MM.1S (cell line): Measurements from ENCODE around the gene IGFBP1.

Source experiments
- DNase-seq: peaks from one replicate; pipeline ENCODE4 v3.0.0-alpha.2; 2015
- H2AFZ ChIP-seq: fragments of 300-600 bp; sonication (generic); 2 replicates; pipeline ENCODE4 v1.6.0; 2016; ENCODE audit warnings: antibody characterized with exemption, low read length
- H3F3A ChIP-seq: fragments of 300-600 bp; sonication (generic); 2 replicates; pipeline ENCODE4 v1.6.1; 2016; ENCODE audit warnings: mild to moderate bottlenecking, antibody characterized with exemption, low read length, moderate library complexity, mixed read lengths; ENCODE audit not compliant: insufficient read depth
- H3K27ac ChIP-seq: fragments of 300-600 bp; sonication (generic); 2 replicates; pipeline ENCODE4 v1.5.1; 2016; ENCODE audit warnings: mild to moderate bottlenecking, low read length
- H3K27me3 ChIP-seq: fragments of 300-600 bp; sonication (generic); replicated peaks from 2 replicates; pipeline ENCODE4 v1.6.0; 2016; ENCODE audit warnings: low read length; ENCODE audit not compliant: insufficient read depth
- H3K36me3 ChIP-seq: fragments of 300-600 bp; sonication (generic); replicated peaks from 2 replicates; pipeline ENCODE4 v1.6.1; 2016; ENCODE audit warnings: mild to moderate bottlenecking, low read length, mixed read lengths; ENCODE audit not compliant: insufficient read depth
- H3K4me1 ChIP-seq: fragments of 300-600 bp; sonication (generic); 2 replicates; pipeline ENCODE4 v1.6.1; 2016; ENCODE audit warnings: low read length, mixed read lengths
- H3K4me2 ChIP-seq: fragments of 300-600 bp; sonication (generic); 2 replicates; pipeline ENCODE4 v1.6.0; 2016; ENCODE audit warnings: low read depth, low read length
- H3K4me3 ChIP-seq: fragments of 300-600 bp; sonication (generic); 2 replicates; pipeline ENCODE4 v1.5.1; 2016; ENCODE audit warnings: low read length, mixed read lengths
- H3K79me2 ChIP-seq: fragments of 300-600 bp; sonication (generic); 2 replicates; pipeline ENCODE4 v1.6.1; 2016; ENCODE audit warnings: mixed run types, low read length, mixed read lengths
- H3K9ac ChIP-seq: fragments of 300-600 bp; sonication (generic); 2 replicates; pipeline ENCODE4 v1.6.1; 2016; ENCODE audit warnings: low read length, mixed read lengths
- H3K9me2 ChIP-seq: fragments of 300-600 bp; sonication (generic); replicated peaks from 2 replicates; pipeline ENCODE4 v1.6.1; 2016; ENCODE audit warnings: mild to moderate bottlenecking, low read length, mixed read lengths; ENCODE audit not compliant: insufficient read depth
- H3K9me3 ChIP-seq: fragments of 300-600 bp; sonication (generic); replicated peaks from 2 replicates; pipeline ENCODE4 v1.6.1; 2016; ENCODE audit warnings: mild to moderate bottlenecking, low read length, mixed read lengths; ENCODE audit not compliant: insufficient read depth
- H4K20me1 ChIP-seq: fragments of 300-600 bp; sonication (generic); 2 replicates; pipeline ENCODE4 v1.6.1; 2016; ENCODE audit warnings: mild to moderate bottlenecking, low read length, moderate library complexity, mixed read lengths; ENCODE audit not compliant: insufficient read depth
- EZH2 ChIP-seq: fragments of 300-600 bp; sonication (generic); optimal IDR thresholded peaks from 2 replicates; pipeline ENCODE3; 2017; ENCODE audit warnings: low read depth, mild to moderate bottlenecking, antibody characterized with exemption, low read length, mixed read lengths
- EZH2phosphoT487 ChIP-seq: fragments of 300-600 bp; sonication (generic); IDR thresholded peaks from 2 replicates; pipeline ENCODE4 v1.6.1; 2018; ENCODE audit warnings: antibody characterized with exemption, low read length
- TF ChIP-seq, protein P1 (sequence below): fragments of 300-600 bp; sonication (generic); IDR thresholded peaks from 2 replicates; pipeline ENCODE4 v1.5.1; 2016; ENCODE audit warnings: antibody characterized with exemption, low read length, mixed read lengths

The IGFBP1 gene

DNA sequence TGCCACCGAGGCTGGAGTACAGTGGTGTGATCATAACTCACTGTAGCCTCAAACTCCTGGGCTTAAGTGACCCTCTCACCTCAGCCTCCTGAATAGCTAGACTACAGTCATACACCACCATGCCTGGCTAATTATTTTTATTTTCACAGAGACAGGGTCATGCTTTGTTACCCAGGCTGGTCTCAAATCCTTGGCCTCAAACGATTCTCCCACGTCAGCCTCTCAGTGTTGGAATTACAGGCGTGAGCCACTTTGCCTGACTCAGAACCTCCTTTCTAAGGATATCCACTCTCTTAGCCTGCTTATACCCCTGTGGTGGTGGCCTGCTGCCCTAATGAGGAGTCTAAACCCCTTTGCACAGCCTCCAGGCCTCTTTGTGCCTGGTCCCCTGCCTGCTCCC lies 4.2 kb upstream of the IGFBP1 start:
- Histone ChIP-seq H3K4me3 (no peak overlapping the region), H3K9ac (no peak overlapping the region), H3K27me3 (no peaks in the 10 kb centered on the region), H3K4me2 (no peak overlapping the region), H3K9me3 (no peaks in the 10 kb centered on the region), H3K27ac (no peak overlapping the region), H3K9me2 (no peaks in the 10 kb centered on the region), H3K79me2 (no peaks in the 10 kb centered on the region), H3F3A (no peaks in the 10 kb centered on the region), H3K4me1 (no peaks in the 10 kb centered on the region), H3K36me3 (no peaks in the 10 kb centered on the region), H2AFZ (no peak overlapping the region), H4K20me1 (no peaks in the 10 kb centered on the region)
- no peak for DNase-seq
- no peak for TF ChIP-seq EZH2phosphoT487

- Histone ChIP-seq H4K20me1 (no peaks in the 10 kb centered on the region), H3K9me2 (no peaks in the 10 kb centered on the region), H2AFZ (no peak overlapping the region), H3K4me2 (no peak overlapping the region), H3K9me3 (no peaks in the 10 kb centered on the region), H3K27ac (no peak overlapping the region), H3K27me3 (no peaks in the 10 kb centered on the region), H3K36me3 (no peaks in the 10 kb centered on the region), H3K4me3 (no peak overlapping the region), H3F3A (no peaks in the 10 kb centered on the region), H3K79me2 (no peaks in the 10 kb centered on the region), H3K4me1 (no peaks in the 10 kb centered on the region), H3K9ac (no peak overlapping the region)
- TF ChIP-seq EZH2phosphoT487 (no peak), EZH2 (no peak)
- TF ChIP-seq, protein P1, sequence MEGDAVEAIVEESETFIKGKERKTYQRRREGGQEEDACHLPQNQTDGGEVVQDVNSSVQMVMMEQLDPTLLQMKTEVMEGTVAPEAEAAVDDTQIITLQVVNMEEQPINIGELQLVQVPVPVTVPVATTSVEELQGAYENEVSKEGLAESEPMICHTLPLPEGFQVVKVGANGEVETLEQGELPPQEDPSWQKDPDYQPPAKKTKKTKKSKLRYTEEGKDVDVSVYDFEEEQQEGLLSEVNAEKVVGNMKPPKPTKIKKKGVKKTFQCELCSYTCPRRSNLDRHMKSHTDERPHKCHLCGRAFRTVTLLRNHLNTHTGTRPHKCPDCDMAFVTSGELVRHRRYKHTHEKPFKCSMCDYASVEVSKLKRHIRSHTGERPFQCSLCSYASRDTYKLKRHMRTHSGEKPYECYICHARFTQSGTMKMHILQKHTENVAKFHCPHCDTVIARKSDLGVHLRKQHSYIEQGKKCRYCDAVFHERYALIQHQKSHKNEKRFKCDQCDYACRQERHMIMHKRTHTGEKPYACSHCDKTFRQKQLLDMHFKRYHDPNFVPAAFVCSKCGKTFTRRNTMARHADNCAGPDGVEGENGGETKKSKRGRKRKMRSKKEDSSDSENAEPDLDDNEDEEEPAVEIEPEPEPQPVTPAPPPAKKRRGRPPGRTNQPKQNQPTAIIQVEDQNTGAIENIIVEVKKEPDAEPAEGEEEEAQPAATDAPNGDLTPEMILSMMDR: no peak
- DNase-seq: no peak
Measured at GRCh38 chr7:45885264-45885882, 2.9 kb upstream of the IGFBP1 start.

DNA sequence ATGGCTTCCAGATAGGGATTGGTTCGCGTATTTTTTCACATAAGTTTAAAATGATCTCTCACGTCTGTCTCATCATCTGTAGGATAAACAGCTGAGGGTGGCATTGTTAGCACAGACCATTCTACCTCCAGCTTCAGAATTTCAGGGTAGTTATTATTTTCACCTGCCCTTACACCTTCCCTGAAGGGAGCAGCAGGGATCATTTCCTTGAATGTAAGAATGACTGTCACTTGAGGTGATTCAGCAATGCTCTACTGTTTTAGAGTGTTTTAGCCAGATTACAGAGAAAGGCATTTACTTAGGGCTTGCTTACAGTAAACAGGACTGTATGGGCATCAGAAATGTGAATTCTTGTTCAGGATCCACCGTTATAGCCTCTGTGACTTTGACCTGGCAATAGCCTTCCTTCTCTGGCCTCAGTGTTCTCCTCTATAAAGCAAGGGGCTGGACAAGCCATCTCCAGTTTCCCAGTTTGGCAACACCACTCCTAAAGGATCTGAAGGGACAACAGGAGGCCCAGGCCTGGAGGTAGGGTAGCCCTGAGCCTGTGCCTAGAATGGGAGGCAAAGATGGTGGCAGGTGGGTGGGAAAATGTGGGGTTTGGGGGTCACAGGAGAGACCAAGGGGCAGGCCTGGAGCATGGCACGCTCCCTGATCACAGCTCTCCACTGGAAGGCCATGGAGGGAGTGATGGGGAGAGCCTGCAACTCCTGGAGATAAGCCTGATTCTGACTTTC lies 1.2 kb upstream of the IGFBP1 start:
- no peak overlapping the region for H2AFZ ChIP-seq
- H3K27me3 ChIP-seq: no peaks in the 10 kb centered on the region
- H3K4me1 ChIP-seq: no peaks in the 10 kb centered on the region
- no peaks in the 10 kb centered on the region for H3K9me2 ChIP-seq
- no peak overlapping the region for H3K9ac ChIP-seq
- H3K27ac ChIP-seq: no peak overlapping the region
- H3K4me3 ChIP-seq: no peak overlapping the region
- no peaks in the 10 kb centered on the region for H4K20me1 ChIP-seq
- no peak overlapping the region for H3K4me2 ChIP-seq
- no peaks in the 10 kb centered on the region for H3K9me3 ChIP-seq
- H3K36me3 ChIP-seq: no peaks in the 10 kb centered on the region
- H3F3A ChIP-seq: no peaks in the 10 kb centered on the region
- TF ChIP-seq EZH2phosphoT487 (no peak), EZH2 (no peak)
- TF ChIP-seq, protein P1: no peak
- no peak for DNase-seq
- H3K79me2 ChIP-seq: no peaks in the 10 kb centered on the region

DNA sequence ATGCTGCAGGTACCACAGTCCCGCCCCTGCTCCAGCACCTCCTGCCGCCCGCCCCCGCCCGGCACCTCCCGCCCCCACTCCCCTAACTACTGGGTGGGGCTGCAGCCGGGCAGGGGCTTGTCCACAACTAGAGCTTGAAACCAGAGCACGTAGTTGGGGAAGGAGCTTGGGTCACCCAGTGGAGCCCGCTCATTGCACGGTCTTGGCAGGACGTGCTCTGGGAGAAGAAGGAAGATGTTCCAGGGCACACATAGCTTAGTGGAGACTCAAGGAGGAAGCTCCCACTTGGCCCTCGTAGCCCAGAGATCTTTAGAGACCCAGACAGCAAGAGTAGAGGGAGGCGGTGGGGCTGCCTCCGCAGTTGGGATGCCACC lies 692 bp downstream of the IGFBP1 start:
- no peaks in the 10 kb centered on the region for H3K9me3 ChIP-seq
- no peaks in the 10 kb centered on the region for H3K9me2 ChIP-seq
- no peaks in the 10 kb centered on the region for H3K79me2 ChIP-seq
- peak overlapping the region; percentile 40; the same call in 1 of the 2 replicates for H3K4me3 ChIP-seq
- H3K36me3 ChIP-seq: no peaks in the 10 kb centered on the region
- no peak for DNase-seq
- H3F3A ChIP-seq: no peaks in the 10 kb centered on the region
- H3K27ac ChIP-seq: no peak overlapping the region
- TF ChIP-seq, protein P1: no peak
- TF ChIP-seq EZH2phosphoT487 (no peak), EZH2 (no peak)
- peak overlapping the region; percentile 40; the same call in 1 of the 2 replicates for H2AFZ ChIP-seq
- peak overlapping the region; percentile 53; the same call in 1 of the 2 replicates for H3K4me2 ChIP-seq
- no peaks in the 10 kb centered on the region for H4K20me1 ChIP-seq
- H3K27me3 ChIP-seq: no peaks in the 10 kb centered on the region
- no peaks in the 10 kb centered on the region for H3K4me1 ChIP-seq
- no peak overlapping the region for H3K9ac ChIP-seq
